Gastrocnemius medialis (tissue), 4 donors: ENCODE data around the gene SLC12A3.

Experiments used
- POLR2A ChIP-seq, 2 donors: fragments of 450-650 bp; IDR thresholded peaks; one replicate each; pipeline ENCODE4 v1.6.1; 2017; ENCODE audit warnings: antibody characterized with exemption in 2 of 2, mild to moderate bottlenecking in 2 of 2, moderate library complexity in 2 of 2
- TF ChIP-seq, protein P1 (sequence below), 5 experiments: fragments of 450-650 bp in 3 of 5; fragments of 200-600 bp in 2 of 5; sonication (generic) in 2 of 5; IDR thresholded peaks in 4 of 5; conservative IDR thresholded peaks in 1 of 5; 1 replicate in 4 of 5; 2 replicates in 1 of 5; pipeline ENCODE4 v1.5.1; 2016 to 2019; ENCODE audit warnings: antibody characterized with exemption in 5 of 5, mild to moderate bottlenecking in 3 of 5, moderate library complexity in 3 of 5

DNA sequence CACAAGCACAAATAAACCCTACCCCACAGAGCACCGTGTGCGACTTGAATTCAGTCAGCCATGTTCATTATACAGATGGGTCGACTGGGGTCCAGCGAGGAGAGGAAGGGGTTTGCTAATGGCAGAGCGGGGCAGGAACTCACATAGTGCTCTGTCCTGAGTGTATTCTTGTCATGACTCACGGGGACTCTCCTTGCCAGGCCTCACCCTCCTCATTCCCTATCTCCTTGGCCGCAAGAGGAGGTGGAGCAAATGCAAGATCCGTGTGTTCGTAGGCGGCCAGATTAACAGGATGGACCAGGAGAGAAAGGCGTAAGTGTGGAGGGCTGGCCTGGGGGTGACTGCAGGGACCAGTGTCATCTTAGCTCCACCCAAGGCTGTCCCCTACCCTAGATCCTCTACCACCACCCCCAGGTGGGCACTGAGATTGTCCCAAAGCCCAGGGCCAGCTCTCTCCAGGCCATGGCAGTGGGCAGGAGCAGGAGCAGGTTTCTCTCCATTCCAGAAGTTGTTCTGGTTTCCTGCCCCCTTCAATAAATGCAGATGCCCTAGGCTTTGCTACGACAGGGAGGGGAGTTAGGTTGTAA is 29.4 kb downstream of the SLC12A3 start:
- TF ChIP-seq, protein P1, sequence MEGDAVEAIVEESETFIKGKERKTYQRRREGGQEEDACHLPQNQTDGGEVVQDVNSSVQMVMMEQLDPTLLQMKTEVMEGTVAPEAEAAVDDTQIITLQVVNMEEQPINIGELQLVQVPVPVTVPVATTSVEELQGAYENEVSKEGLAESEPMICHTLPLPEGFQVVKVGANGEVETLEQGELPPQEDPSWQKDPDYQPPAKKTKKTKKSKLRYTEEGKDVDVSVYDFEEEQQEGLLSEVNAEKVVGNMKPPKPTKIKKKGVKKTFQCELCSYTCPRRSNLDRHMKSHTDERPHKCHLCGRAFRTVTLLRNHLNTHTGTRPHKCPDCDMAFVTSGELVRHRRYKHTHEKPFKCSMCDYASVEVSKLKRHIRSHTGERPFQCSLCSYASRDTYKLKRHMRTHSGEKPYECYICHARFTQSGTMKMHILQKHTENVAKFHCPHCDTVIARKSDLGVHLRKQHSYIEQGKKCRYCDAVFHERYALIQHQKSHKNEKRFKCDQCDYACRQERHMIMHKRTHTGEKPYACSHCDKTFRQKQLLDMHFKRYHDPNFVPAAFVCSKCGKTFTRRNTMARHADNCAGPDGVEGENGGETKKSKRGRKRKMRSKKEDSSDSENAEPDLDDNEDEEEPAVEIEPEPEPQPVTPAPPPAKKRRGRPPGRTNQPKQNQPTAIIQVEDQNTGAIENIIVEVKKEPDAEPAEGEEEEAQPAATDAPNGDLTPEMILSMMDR (IDR thresholded peaks at IDR 0.05 in 4 of 5, conservative IDR thresholded peaks at IDR 0.05 in 1 of 5), result no peak
- no peak for TF ChIP-seq POLR2A (IDR thresholded peaks at IDR 0.05)
